ENCODE results near the gene FBXO41.

FBXO41 gene, protein sequence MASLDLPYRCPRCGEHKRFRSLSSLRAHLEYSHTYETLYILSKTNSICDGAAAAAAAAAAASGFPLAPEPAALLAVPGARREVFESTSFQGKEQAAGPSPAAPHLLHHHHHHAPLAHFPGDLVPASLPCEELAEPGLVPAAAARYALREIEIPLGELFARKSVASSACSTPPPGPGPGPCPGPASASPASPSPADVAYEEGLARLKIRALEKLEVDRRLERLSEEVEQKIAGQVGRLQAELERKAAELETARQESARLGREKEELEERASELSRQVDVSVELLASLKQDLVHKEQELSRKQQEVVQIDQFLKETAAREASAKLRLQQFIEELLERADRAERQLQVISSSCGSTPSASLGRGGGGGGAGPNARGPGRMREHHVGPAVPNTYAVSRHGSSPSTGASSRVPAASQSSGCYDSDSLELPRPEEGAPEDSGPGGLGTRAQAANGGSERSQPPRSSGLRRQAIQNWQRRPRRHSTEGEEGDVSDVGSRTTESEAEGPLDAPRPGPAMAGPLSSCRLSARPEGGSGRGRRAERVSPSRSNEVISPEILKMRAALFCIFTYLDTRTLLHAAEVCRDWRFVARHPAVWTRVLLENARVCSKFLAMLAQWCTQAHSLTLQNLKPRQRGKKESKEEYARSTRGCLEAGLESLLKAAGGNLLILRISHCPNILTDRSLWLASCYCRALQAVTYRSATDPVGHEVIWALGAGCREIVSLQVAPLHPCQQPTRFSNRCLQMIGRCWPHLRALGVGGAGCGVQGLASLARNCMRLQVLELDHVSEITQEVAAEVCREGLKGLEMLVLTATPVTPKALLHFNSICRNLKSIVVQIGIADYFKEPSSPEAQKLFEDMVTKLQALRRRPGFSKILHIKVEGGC

DNA sequence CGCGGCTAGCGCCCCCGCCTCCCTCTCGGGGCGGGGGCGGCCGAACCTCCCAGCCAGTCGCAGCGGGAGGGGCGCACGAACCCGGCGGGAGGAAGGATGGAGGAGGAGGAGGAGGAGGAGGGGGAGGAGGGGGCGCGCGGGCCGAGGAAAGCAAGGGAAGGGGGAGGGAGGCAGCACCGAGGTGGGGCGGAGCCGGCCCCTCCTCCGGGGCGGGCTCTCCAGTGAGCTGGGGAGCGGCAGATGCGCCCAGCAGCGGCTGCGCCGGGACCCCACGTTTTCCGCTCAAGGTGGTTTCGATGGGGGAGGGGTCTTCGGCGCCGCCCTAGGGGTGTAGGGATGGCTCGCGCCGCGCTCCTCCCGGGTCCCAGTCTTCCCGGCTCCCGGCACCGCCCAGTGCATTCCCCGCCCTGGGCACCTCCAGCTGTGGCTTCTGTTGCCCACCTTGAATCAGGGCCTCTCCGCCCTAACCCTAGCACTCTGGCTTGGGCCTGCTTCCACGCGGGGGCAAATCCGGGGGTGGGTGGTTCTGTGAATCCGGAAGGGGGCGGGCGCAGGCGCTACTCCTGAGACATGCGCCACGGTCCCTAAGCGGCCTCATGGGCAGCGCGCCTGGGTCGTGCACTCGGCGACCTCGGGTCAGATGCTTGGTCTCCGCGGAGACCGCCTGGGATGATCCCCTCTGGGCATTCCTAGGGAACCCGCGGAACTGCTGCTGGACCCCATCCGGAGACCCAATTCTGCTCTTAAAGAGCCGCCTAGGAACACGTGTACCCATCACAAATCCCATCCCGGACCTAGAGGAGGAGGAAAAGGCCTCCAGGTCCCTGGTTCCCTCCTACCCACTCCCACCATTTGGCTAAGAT, at the start of gene FBXO41:
TSS of gene FBXO41 (minus strand) at position 183 of the 863 bp plus-strand sequence. CDS start 14,848 bp downstream, outside the sequence.
- DNase-seq = peak in 3 of 4 experiments; percentile 40 to 66 (median 46)

DNA sequence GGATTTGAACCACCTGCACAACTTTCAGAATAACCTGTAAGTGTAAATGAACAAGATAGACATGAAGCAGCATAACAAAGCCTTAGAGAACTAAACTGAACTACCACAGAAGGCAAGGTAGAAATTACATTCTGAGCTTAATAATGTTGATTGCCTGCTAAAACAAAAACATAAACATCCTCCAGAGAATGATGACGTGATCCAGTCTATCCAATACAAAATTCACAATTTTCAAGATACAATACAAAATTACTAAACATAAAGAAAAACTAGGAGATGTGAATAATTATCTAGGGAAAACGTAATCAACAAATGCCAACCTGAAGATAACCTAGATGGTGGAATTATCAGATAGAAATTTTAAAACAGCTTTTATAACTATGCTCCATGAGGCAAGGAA, 49.8 kb upstream of the FBXO41 start:
- no peak for DNase-seq

DNA sequence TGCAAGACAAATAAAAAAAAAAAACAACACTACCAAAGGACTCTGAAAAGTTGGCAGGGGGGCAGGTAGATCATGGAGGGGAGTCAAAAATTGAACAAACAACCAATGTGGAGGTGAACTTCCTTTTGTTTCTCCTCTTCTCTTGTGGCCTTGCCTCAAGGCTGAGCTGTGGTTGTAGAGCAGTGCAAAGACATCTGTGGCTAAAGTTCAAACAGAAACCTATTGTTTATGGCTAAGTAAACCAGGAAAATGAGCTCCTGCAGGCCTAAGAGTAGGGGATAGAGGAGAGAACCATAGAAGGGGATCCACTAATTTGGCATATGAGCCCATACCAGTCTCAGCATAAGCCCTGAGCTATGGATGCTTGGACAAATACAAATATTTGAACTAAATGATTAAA, 49.3 kb upstream of the FBXO41 start:
- DNase-seq = no peak

DNA sequence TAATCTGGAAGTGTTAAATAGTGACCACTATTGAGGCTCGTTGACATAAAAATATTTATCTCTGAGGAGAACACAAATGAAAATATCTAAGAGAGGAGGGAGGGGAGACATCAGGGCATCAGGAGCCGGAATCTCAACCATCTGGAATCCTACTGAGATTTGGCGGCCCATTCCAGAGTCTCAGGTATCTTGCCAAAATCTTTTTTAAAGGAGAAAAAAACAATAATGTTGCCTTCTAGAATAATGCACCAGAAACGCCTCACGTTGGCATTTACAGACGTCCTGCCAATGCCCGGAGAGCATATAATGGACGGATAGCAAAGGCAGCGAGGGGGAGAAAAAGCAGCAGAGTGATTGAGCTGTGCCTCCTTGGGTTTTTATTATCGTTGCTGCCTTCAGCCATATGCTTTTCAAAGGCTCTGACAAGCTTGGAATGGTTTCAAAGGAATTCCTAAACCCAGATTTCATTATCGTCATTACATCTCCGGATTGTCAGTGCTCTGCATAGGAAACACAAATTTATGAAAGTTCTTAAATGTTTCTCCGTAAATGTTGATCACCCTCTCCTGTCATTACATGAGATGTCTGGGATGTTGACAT, 39.9 kb upstream of the FBXO41 start:
- no peak for DNase-seq

DNA sequence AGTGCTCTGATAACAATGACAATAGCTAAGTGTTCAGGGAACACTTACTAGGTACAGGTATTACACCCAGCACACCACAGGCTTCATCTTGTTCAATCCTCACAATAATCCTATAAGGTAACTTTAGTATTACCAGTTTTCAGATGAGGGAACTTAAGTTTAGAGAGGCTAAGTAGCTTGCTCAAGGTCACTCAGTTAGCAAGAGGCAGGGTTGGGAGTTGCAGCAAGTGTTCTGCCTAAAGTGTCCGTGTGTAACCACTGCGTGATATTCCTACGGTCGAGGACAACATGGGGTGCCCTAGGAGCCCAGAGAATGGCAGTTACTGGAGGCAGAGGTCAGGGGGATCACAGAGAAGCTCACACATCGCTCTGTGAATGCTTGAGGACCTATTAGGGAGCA, 39.3 kb upstream of the FBXO41 start:
- no peak for DNase-seq

DNA sequence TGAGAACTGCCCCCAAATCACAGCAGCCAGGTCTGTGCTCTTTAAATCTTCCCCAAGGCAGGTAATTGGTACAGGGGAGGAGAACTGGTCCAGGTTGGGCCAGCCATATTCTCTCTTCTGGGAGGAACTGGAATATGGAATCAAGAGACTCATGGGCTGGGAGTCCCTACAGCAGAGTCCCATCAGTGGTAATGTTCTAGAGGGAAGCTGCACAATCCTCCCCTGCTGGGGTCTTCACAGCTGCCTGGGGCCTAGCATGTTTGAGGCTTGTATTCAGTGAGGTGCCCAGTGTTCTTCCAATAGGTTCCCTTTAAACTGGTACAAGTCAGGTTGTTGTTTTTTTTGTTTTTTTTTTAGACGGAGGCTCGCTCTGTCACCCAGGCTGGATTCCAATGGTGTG, 30.2 kb upstream of the FBXO41 start:
- no peak for DNase-seq

DNA sequence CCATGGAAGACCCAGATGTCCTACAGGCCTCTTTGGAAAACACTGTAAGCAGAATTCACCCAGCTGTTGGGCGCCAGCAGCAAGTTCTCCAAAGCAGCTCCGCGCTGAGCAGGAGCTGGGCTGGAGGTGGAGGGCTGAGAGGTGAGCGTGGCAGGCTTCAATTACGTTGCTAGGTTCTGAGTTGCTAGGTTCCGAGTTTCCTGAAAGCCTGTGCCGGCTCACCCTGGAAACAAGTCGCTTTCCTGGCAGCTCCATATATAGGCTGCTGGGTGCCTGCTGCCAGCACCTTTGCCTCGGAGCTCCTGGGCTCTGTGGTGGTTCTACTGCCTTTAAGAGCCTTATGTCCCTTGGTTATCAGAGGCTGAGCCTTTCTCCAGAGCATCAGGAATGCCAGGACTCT, 23.4 kb upstream of the FBXO41 start:
- DNase-seq = no peak

DNA sequence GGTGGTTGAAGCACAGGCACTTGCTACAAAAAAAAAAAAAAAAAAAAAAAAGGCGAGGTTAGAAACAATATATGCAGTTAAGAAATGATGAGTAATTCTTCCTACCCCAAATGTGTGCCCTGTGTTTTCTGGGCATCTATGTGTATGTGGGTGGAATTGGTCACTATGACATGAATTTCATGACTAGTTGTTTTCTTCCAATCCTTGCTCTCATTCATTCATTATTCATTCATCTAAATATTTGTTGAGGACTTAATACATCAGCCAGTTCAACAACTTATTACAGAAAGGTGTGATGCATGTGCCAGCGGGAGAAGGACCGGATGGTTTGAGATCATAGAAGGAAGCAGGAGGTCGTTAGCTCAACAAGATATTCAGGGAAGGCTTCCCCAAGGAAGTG, 17.4 kb upstream of the FBXO41 start:
- no peak for DNase-seq

DNA sequence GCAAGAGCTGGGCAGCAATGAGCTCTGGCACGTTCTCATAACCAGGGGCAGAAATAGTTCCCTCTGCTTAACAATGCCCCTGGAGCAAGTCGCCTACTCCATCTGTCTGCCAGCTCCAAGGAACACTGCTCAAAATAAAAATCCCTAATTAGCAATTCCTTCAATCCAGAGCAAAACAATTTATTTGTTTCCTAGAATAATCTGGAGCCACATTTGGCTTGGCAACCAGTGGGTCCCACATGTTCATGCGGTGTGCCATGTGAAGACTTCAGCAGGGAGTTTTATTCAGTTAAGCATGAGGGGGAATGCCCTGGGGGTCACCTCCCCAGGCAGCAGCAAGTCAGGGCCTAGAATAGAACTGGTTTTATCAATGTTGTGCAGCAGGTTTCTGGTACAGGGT, 16.6 kb upstream of the FBXO41 start:
- DNase-seq = no peak

DNA sequence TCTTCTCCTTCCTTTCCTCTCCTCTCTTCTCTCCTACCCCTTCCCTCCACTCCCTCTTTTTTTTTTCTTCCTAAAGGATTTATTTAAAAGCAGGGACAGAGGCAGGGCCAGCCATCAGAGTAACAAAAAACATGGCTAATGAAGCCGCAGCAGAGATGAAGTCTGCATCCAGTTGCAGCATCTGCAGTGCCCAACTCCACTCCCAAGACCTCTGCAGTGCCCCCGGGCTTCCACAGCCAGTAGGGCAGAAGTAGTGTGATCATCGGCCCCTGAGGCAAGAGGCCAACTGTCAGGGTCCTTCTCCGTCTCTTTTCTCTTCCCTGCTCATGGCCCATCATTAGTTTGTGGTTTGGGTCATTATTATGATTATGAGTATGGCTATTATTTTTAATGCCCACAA, 13.3 kb upstream of the FBXO41 start:
- DNase-seq = no peak

DNA sequence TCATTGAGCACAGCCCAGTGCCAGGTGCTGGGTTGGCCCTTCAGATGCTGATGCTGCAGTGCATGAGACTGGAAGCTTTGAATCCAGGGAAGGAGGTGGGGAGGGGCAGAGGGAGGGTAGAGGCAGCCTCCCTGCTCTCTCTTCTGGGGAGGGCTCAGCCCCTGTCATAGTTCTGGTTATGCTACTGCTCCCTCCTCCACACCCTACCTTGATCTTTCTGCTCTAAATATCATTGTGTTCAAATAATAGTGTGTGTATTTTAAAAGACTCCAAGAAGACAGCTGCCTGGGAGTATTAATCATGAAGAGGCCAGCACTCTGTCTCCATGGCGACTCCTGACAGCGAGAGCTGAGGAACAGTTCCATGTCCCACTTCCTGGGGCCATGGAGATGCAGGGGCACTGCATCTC, 12.9 kb upstream of the FBXO41 start:
- DNase-seq = no peak

DNA sequence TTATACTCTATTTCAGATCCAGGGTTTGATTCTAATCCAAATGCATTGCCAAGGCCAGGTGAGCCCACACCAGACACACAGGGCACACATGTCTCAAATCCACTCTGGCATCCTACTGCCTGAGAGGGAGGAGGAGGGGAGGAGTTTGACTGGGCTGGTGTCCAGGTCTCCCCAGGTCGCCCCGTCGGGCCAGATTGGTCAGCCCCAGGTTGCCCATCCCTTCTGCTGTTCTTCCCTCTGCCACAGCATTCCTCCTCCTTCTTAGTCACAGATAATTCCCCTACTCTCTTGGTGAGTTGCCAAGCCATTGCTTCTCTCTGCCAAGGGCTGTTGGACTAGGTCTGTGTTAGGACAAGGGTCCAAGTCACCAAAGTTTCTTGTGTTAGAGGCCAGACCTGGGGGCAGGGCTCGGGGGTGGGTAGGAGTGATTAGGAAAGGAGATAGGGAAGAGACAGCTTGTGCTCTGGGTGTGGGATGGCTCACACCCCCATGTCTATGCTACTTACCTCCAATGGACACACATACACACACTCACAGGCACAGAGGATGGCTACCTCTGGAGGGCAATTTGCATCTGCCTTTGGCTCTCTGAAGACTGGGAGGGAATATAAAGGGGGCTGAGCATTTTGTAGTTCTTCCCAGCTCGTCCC, 11.6 kb upstream of the FBXO41 start:
- DNase-seq = no peak

DNA sequence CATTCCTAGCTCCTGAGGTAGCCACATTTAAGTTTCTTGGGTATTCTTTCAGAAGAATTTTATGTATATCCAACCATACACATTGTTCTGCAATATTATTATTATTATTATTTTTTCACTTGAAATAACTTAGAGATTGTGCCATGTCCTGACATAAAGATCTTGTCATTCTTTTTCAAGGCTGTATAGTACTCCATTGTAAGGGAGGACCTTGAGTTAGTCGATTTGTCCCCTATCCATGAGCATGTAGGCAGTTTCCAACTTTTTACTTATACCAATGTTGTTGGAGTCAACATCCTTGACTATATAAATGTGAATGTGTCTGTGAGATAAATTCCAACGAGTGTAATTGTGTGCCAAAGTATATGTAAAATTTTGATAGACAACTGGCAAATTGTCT, 10.0 kb upstream of the FBXO41 start:
- DNase-seq = no peak

DNA sequence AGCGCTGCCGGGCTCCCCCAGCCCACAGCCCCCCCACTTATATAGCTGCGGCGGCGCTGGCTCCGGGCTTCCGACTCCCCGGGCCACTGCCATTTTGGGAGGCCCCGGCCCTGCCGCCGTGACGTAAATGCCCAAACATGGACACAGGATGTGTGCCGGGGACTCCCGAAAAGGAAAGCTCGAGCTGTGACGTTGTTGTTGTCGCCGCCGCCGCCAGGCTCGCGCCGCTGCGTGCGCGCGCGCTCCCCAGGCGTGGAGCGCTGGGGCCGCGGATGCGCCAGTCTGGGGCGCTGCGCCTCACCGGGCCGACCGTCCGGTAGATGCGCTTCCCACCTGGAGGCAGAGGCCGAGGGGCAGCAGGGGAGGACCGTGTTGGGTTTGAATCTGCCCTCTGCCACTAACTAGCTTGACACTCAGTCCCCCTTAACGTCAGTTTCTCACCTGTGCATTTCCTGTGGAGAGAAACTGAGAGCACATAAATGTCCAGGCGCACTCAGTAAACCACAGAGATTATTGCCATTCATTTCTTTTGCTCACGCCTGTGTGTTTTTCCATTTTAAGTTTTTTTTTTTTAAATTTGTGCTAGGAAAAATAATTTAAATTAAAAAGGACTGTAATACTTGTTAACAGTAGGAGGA, 9.4 kb upstream of the FBXO41 start, which contains the start of gene EGR4:
TSS of gene EGR4 (minus strand) at position 15 of the 638 bp plus-strand sequence. CDS start 231 bp downstream, outside the sequence.
- peak; percentile 66 to 79 (median 72) for DNase-seq

DNA sequence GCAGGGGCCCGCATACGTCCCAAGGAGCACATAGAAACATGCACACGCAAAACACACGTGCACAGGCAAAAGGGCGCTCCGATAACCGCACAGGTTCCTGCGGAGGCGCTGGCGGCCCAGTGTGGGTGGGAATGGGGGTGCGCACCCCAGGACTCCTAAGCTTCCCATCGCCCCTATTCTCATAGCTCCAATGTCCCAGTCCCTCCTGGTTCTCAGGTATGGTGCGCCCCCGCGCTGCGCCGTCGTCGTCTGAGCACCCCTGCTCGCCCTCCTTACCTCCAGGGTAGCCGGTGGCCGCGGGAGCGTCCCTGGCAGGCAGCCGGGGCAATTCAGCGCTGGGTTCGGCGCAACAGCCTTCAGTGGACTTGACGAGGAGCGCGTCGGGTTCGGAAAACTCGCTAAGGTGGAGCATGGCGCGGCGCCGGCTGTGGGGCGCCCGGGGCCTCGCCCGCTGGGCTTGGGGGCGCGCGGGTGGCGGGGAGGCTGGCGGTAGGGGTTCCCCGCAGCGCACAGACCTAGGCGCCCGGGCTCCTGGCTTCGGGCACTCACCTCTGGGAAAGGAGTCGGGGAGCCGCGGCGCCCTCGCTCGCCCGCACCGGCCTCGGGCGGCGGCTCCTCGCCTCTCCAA, 8.7 kb upstream of the FBXO41 start:
- DNase-seq = no peak

DNA sequence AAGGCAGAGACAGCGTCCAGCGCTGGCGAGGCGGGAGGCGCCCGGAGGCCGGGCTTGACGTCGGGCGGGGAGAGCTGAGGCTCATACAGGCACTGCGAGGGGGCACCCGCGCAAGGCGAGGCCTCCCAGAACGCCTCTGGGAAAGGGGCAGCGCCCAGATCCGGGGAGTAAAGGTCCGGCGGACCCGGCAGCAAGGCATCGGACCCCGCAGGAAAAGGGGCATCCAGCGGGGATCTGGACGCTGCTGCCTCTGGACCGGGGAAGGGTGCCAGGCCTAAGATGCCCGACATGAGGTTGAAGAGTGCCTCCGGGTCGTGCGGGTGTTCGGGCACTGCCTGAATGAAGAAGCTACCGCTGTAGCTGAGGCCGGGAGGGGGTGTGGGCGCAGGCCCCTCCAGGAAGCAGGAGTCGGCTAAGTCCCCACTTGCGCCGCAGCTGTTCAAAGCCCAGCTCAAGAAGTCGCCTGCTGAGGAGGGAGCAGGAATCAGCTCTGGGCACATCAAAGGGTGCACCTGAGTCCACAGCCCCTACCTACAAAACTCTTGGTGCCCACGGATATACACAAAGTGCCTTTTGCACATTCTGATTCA, 8.1 kb upstream of the FBXO41 start:
- DNase-seq = no peak

DNA sequence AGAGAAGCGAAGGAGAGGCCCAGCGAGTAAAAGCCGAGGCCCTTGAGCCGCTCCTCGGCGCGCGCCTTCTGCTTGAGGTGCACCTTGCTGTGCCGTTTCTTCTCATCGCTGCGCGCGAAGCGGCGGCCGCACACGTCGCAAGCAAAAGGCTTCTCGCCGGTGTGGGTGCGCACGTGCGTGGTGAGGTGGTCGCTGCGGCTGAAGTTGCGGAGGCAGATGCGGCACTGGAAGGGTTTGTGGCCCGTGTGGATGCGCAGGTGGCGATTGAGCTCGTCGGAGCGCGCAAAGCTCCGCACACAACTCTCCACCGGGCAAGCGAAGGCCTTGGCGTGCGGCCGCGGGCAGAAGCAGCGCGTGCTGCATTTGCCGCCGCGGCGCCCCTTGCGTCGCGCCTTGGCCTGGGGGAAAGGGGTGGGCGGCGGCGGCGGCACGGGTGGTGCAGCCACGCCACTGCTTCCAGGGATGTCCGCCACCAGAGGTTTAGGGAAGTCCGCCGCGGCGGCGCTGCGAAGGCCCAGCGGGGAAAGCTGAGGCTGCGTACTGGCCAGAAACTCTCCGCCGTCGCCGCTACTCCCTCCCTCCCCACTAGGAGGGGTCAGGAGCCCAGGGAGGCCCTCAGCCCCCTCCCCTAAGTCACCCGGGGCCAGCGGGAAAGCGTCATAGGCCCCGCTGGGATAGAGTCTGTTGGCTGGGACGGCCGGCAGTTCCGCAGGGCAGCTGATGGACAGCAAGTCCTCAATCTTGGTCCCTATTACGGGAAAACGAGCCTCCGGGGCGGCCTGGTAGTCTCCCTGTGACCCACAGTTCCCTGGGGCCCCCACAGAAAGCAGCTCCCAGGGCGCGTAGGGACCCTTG, 7.4 kb upstream of the FBXO41 start:
- no peak for DNase-seq

DNA sequence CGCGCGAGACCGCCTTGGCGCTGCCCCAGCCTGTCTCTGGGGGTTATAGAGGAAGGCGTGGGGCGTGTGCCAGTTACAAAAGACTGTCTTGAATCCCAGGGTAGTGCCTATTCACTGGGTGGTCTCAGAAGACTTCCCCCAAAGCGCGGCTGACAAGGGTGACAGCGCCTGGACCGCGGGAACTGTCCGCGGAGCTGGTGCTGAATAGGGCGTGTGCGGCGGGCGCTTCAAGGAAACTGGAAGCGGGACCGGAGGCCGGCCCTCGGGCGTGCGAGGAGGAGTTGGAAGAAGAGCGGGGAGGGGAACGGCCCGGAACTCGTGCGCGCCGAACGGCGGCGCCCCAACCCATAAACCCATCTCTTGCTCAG, 6.8 kb upstream of the FBXO41 start:
- peak in 3 of 4 experiments; percentile 15 to 40 (median 28) for DNase-seq

DNA sequence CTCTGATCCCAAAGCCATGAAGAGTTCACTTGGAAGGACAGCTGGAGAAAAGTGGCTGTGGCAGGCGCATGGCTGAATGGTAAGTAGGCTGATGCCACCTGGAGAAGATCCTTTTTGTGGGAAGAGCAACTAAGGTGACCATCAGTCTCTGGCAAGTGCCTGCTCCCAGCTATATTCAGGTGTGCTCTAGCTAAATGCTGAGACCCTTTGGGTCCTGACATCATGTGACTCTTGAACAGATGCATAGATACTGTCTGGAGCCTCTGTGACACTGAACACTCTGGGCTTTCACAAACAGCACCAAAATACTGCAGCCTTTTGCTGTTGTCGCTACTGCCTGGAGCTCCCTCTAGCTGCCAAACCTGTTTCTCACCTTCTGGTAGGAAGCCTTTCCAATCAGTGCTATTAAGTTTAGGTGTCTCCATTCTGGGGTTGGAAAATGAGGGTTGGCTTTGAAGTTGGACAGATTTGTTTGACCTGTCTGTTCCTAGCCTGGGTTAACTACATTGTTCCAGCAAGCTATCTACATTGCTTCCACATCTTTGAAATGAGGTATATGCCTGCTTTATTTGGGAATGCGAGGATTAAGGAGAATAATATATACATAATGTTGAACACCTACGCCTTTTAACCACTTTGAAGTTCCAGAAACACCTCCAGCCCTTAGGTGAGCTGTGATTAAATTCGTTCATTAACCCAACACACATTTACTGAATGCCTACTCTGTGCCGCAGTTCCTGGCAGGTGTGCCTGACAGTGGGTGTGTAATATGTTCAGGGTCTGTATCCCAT, 6.0 kb upstream of the FBXO41 start:
- peak in 1 of 4 experiments; percentile 16 for DNase-seq
